ENCODE data around the gene CLEC7A. TPM values are rescaled to one million over a fixed set of nuclear protein-coding genes. Genes with fewer than 3 reads are reported as not detected.

The CLEC7A gene
- total RNA-seq, 4 donors from 2014 or later: 1.7 to 9.4 (median 3.2) TPM

GRCh38 chr12:10082117-10082874 lies 47.7 kb downstream of the CLEC7A start:
- no peaks in the 10 kb centered on the region for H3K27me3 ChIP-seq
- H3K36me3 ChIP-seq: no peaks in the 10 kb centered on the region
- H3K4me1 ChIP-seq: no peaks in the 10 kb centered on the region
- no peak overlapping the region for H3K27ac ChIP-seq (replicated peaks in 1 of 4)
- DNase-seq (ENCODE audit: extremely low spot score): no peak
- H3K4me3 ChIP-seq: no peak overlapping the region
- peaks cover 0 to 7% (median 2%) of the 10 kb centered on the region in 4 donors for H3K9me3 ChIP-seq
- no peak for TF ChIP-seq POLR2A (IDR thresholded peaks at IDR 0.05; ENCODE audit: low read depth)
- no peak for TF ChIP-seq EP300 (IDR thresholded peaks at IDR 0.05)
- no peak for TF ChIP-seq CTCF (IDR thresholded peaks at IDR 0.05)
- TF ChIP-seq POLR2AphosphoS5 (IDR thresholded peaks at IDR 0.05): no peak
- intact Hi-C loops (cut with DNase I): no loop called here
- WGBS: 75% methylated on average over 5 of the region's 5 CpGs

GRCh38 chr12:10075451-10075850 lies 54.5 kb downstream of the CLEC7A start:
- no peaks in the 10 kb centered on the region for H3K4me1 ChIP-seq
- peaks cover 0 to 13% (median 0%) of the 10 kb centered on the region in 4 donors for H3K36me3 ChIP-seq
- H3K27ac ChIP-seq (replicated peaks in 1 of 4): no peak overlapping the region
- no peaks in the 10 kb centered on the region for H3K9me3 ChIP-seq
- TF ChIP-seq CTCF (IDR thresholded peaks at IDR 0.05) (no peak), POLR2A (IDR thresholded peaks at IDR 0.05; ENCODE audit: low read depth) (no peak), POLR2AphosphoS5 (IDR thresholded peaks at IDR 0.05) (no peak), EP300 (IDR thresholded peaks at IDR 0.05) (no peak)
- H3K27me3 ChIP-seq: no peaks in the 10 kb centered on the region
- H3K4me3 ChIP-seq: no peak overlapping the region
- intact Hi-C loops (cut with DNase I): no loop called here
- no peak for DNase-seq (ENCODE audit: extremely low spot score)

DNA sequence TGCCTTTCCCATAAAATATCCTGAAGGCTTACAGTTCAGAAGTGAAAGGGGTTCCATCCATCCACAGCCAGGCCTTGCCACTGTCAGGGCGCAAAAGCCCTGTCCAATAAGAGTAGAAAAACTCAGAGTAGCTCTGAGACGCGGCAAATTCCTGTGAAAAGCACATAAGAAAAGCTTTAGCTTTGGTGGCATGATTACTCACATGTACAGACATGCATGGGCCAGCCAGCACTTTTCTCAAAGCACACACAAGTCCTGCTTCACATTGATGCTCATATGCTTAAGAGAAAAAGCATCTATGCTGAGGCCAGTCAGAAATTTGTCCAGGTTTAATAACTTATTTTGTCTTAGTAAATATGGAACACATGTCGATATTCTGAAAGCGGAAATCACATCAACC lies 56.7 kb downstream of the CLEC7A start:
- 97% methylated on average over 5 of the region's 5 CpGs for WGBS
- no peaks in the 10 kb centered on the region for H3K27me3 ChIP-seq
- no peak for TF ChIP-seq POLR2AphosphoS5 (IDR thresholded peaks at IDR 0.05)
- TF ChIP-seq POLR2A (IDR thresholded peaks at IDR 0.05; ENCODE audit: low read depth): no peak
- no peak for TF ChIP-seq EP300 (IDR thresholded peaks at IDR 0.05)
- TF ChIP-seq CTCF (IDR thresholded peaks at IDR 0.05): no peak
- peaks cover 0 to 3% (median 0%) of the 10 kb centered on the region in 4 donors for H3K4me1 ChIP-seq
- intact Hi-C loops (cut with DNase I): no loop called here
- H3K27ac ChIP-seq (replicated peaks in 1 of 4): no peak overlapping the region
- peaks cover 0 to 13% (median 0%) of the 10 kb centered on the region in 4 donors for H3K36me3 ChIP-seq
- no peak overlapping the region for H3K4me3 ChIP-seq
- no peaks in the 10 kb centered on the region for H3K9me3 ChIP-seq
- DNase-seq (ENCODE audit: extremely low spot score): no peak

DNA sequence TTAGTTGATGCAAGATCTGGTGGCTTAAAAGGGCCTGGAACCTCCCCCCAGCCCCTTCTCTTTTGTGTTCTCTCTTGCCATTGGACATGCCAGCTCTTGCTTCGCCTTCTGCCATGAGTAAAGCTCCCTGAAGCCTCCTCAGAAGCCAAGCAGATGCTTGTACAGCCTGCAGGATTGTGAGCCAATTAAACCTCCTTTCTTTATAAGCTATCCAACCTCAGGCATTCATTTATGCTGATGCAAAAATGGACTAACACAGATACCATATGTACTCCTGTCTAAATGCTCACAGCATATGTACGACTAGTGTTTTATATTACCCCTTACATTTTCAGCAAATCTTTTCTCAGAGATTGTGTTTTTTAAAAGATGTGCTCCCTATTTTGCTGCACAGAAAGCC lies 57.9 kb downstream of the CLEC7A start:
- Histone ChIP-seq H3K4me3 (no peak overlapping the region), H3K27ac (replicated peaks in 1 of 4) (no peak overlapping the region), H3K9me3 (no peaks in the 10 kb centered on the region), H3K4me1 (peaks cover 0 to 4% (median 3%) of the 10 kb centered on the region in 4 donors), H3K36me3 (peaks cover 0 to 13% (median 0%) of the 10 kb centered on the region in 4 donors), H3K27me3 (no peaks in the 10 kb centered on the region)
- intact Hi-C loops (cut with DNase I): no loop called here
- DNase-seq (ENCODE audit: extremely low spot score): no peak
- 99% methylated on average over 2 of the region's 2 CpGs for WGBS
- no peak for TF ChIP-seq POLR2AphosphoS5 (IDR thresholded peaks at IDR 0.05)
- no peak for TF ChIP-seq POLR2A (IDR thresholded peaks at IDR 0.05; ENCODE audit: low read depth)
- TF ChIP-seq EP300 (IDR thresholded peaks at IDR 0.05): no peak
- TF ChIP-seq CTCF (IDR thresholded peaks at IDR 0.05): no peak
